GM18858 (cell line): ENCODE measurements around the gene TPI1.

Experiments used
- ATAC-seq: cut with Tn5 transposase; IDR thresholded peaks from one replicate; pipeline ENCODE4 v1.9.1; 2021; ENCODE audit not compliant: unreplicated experiment

The TPI1 gene

GRCh38 chr12:6916426-6917200, 49.3 kb downstream of the TPI1 start:
- ATAC-seq = no peak

- no peak for ATAC-seq
Observed at GRCh38 chr12:6917491-6918231, 50.3 kb downstream of the TPI1 start.

GRCh38 chr12:6919588-6919987, 52.3 kb downstream of the TPI1 start:
- no peak for ATAC-seq
